Gastrocnemius medialis (tissue), 4 donors: ENCODE measurements around the gene BCL2L13. TPM values are rescaled to one million over a fixed set of nuclear protein-coding genes. Genes with fewer than 3 reads are reported as not detected.

Experiments used
- ATAC-seq, 2 donors: fragments of 150-250 bp; one replicate each; pipeline ENCODE4 v1.9.1; 2016
- DNase-seq, 2 donors: peaks; one replicate each; pipeline ENCODE4 v3.0.0-alpha.2; 2019
- H3K27ac ChIP-seq, 4 donors: fragments of 200-600 bp; sonication (generic); 1 replicate in 1 of 4; 2 replicates in 3 of 4; pipeline ENCODE4 v1.5.1; 2016 to 2018; ENCODE audit warnings: mild to moderate bottlenecking in 2 of 4, moderate library complexity in 1 of 4
- H3K27me3 ChIP-seq, 3 donors: fragments of 200-600 bp; sonication (generic) in 2 of 3; 1 replicate in 1 of 3; 2 replicates in 2 of 3; pipeline versions ENCODE4 v1.5.1 to v1.6.0; 2016 to 2019; ENCODE audit warnings: mild to moderate bottlenecking in 1 of 3, moderate library complexity in 1 of 3
- H3K36me3 ChIP-seq, 2 donors: fragments of 200-600 bp; sonication (generic) in 1 of 2; one replicate each; pipeline ENCODE4 v1.5.1; 2017 to 2018
- H3K4me1 ChIP-seq, 2 donors: fragments of 200-600 bp; sonication (generic) in 1 of 2; one replicate each; pipeline ENCODE4 v1.5.1; 2016 to 2017; ENCODE audit warnings: mild to moderate bottlenecking in 2 of 2
- H3K4me3 ChIP-seq, 4 donors: fragments of 200-600 bp; sonication (generic) in 3 of 4; 1 replicate in 1 of 4; 2 replicates in 3 of 4; pipeline ENCODE4 v1.5.1; 2016 to 2019; ENCODE audit warnings: mild to moderate bottlenecking in 2 of 4
- H3K9me3 ChIP-seq, 3 donors: fragments of 200-600 bp; sonication (generic) in 2 of 3; 1 replicate in 1 of 3; 2 replicates in 2 of 3; pipeline ENCODE4 v1.5.1; 2016 to 2019
- CTCF ChIP-seq, 5 experiments: fragments of 450-650 bp in 3 of 5; fragments of 200-600 bp in 2 of 5; sonication (generic) in 2 of 5; IDR thresholded peaks in 4 of 5; conservative IDR thresholded peaks in 1 of 5; 1 replicate in 4 of 5; 2 replicates in 1 of 5; pipeline ENCODE4 v1.5.1; 2016 to 2019; ENCODE audit warnings: antibody characterized with exemption in 5 of 5, mild to moderate bottlenecking in 3 of 5, moderate library complexity in 3 of 5
- POLR2A ChIP-seq, 2 donors: fragments of 450-650 bp; IDR thresholded peaks; one replicate each; pipeline ENCODE4 v1.6.1; 2017; ENCODE audit warnings: antibody characterized with exemption in 2 of 2, mild to moderate bottlenecking in 2 of 2, moderate library complexity in 2 of 2
- in situ Hi-C, 4 donors: fragments of 200-750 bp; cut with MboI; loops; one replicate each; pipeline versions ENCODE4 v1.15.0 to v1.8.0; 2017; ENCODE audit warnings: low sequenced_read_pairs in 4 of 4
- intact Hi-C: fragments of 100-400 bp; cut with DNase I; formaldehyde crosslinking; loops from one replicate; pipeline ENCODE4 v1.15.1; 2023; ENCODE audit warnings: low total_unique reads
- total RNA-seq, 4 donors: library from RNA; depleted of rRNA; stranded (reverse); fragments of >200 nt; gene quantifications; one replicate each; pipeline versions ENCODE4 v1.1.0 to v1.2.3, GENCODE V29; 2016

Gene BCL2L13
- total RNA-seq, 4 donors from 2014 or later = 162 to 310 (median 231) TPM

- peaks cover 5 to 6% of the 10 kb centered on the region in 2 donors for H3K4me1 ChIP-seq
- intact Hi-C loops = loop anchor here (1.0 kb wide), 1 partner anchor 43 kb away; no protein-coding TSS in a partner anchor
- in situ Hi-C loops = no loop called here
- no peak overlapping the region for H3K4me3 ChIP-seq
- ATAC-seq (peak; percentile 48 to 65), DNase-seq (peak; percentile 23 to 68)
- no peaks in the 10 kb centered on the region for H3K9me3 ChIP-seq
- H3K27ac ChIP-seq = no peak overlapping the region
- no peaks in the 10 kb centered on the region for H3K36me3 ChIP-seq
- no peaks in the 10 kb centered on the region for H3K27me3 ChIP-seq
- TF ChIP-seq CTCF (IDR thresholded peaks at IDR 0.05 in 4 of 5, conservative IDR thresholded peaks at IDR 0.05 in 1 of 5) (peak; percentile 55 to 84 (median 76)), POLR2A (IDR thresholded peaks at IDR 0.05) (no peak)
Observed at GRCh38 chr22:17742527-17742902, 104.0 kb downstream of the BCL2L13 start.

GRCh38 chr22:17743661-17744411 lies 105.3 kb downstream of the BCL2L13 start:
- intact Hi-C loops = no loop called here
- Histone ChIP-seq H3K27me3 (no peaks in the 10 kb centered on the region), H3K4me3 (no peak overlapping the region), H3K4me1 (peaks cover 5 to 6% of the 10 kb centered on the region in 2 donors), H3K9me3 (no peaks in the 10 kb centered on the region), H3K27ac (peak overlapping the region in 2 of 4 donors; percentile 24 to 28), H3K36me3 (no peaks in the 10 kb centered on the region)
- DNase-seq = no peak
- in situ Hi-C loops = no loop called here
- no peak for ATAC-seq
- no peak for TF ChIP-seq CTCF (IDR thresholded peaks at IDR 0.05 in 4 of 5, conservative IDR thresholded peaks at IDR 0.05 in 1 of 5)
- TF ChIP-seq POLR2A (IDR thresholded peaks at IDR 0.05) = no peak

DNA sequence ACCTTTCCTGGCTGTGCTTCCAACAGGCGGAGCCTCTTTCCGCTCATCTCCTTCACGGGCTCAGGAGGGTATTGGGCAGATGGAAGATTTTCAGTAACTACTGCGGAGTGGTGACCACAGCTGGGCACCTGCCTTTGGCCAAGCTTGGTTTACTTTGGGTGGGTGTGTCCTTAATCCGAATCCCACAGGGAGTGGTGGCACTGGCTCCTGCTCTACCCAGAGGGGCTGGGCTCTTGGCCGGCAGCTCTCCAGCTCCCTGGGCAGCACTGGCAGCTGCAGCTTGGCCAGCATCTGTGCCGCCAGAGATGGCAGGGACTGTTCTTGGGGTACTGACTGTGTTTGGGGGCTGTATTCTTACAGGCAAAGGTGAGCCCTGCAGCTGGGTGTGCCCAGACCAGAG lies 105.9 kb downstream of the BCL2L13 start:
- H3K4me1 ChIP-seq = peaks cover 5 to 6% of the 10 kb centered on the region in 2 donors
- no peaks in the 10 kb centered on the region for H3K9me3 ChIP-seq
- H3K36me3 ChIP-seq = no peaks in the 10 kb centered on the region
- no peak for ATAC-seq
- H3K27me3 ChIP-seq = no peaks in the 10 kb centered on the region
- no peak overlapping the region for H3K4me3 ChIP-seq
- intact Hi-C loops = no loop called here
- no peak overlapping the region for H3K27ac ChIP-seq
- in situ Hi-C loops = no loop called here
- no peak for TF ChIP-seq CTCF (IDR thresholded peaks at IDR 0.05 in 4 of 5, conservative IDR thresholded peaks at IDR 0.05 in 1 of 5)
- TF ChIP-seq POLR2A (IDR thresholded peaks at IDR 0.05) = no peak
- DNase-seq = no peak

- H3K27ac ChIP-seq = no peak overlapping the region
- DNase-seq (no peak), ATAC-seq (no peak)
- in situ Hi-C loops = no loop called here
- peaks cover 5 to 6% of the 10 kb centered on the region in 2 donors for H3K4me1 ChIP-seq
- no peak overlapping the region for H3K4me3 ChIP-seq
- TF ChIP-seq CTCF (IDR thresholded peaks at IDR 0.05 in 4 of 5, conservative IDR thresholded peaks at IDR 0.05 in 1 of 5) (no peak), POLR2A (IDR thresholded peaks at IDR 0.05) (no peak)
- intact Hi-C loops = no loop called here
- no peaks in the 10 kb centered on the region for H3K9me3 ChIP-seq
- H3K36me3 ChIP-seq = no peaks in the 10 kb centered on the region
- no peaks in the 10 kb centered on the region for H3K27me3 ChIP-seq
Observed at GRCh38 chr22:17746916-17747315, 108.4 kb downstream of the BCL2L13 start.
